LHCN-M2 (cell line): Measurements from ENCODE around the gene C4BPA. TPM values are rescaled to one million over a fixed set of nuclear protein-coding genes. Genes with fewer than 3 reads are reported as not detected.

Experiments
- DNase-seq: peaks from one replicate; pipeline ENCODE4 v3.0.0-alpha.2; 2012; ENCODE audit warnings: low read depth
- total RNA-seq: library from RNA; depleted of rRNA; stranded (reverse); fragments of >200 nt; gene quantifications from 2 replicates; pipeline ENCODE4 v1.2.3, GENCODE V29; 2014

Gene C4BPA
- total RNA-seq, 1 experiment from 2014 or later: not detected

- DNase-seq: no peak
These were observed 27.0 kb upstream of the C4BPA start for GRCh38 chr1:207077012-207077411.

DNA sequence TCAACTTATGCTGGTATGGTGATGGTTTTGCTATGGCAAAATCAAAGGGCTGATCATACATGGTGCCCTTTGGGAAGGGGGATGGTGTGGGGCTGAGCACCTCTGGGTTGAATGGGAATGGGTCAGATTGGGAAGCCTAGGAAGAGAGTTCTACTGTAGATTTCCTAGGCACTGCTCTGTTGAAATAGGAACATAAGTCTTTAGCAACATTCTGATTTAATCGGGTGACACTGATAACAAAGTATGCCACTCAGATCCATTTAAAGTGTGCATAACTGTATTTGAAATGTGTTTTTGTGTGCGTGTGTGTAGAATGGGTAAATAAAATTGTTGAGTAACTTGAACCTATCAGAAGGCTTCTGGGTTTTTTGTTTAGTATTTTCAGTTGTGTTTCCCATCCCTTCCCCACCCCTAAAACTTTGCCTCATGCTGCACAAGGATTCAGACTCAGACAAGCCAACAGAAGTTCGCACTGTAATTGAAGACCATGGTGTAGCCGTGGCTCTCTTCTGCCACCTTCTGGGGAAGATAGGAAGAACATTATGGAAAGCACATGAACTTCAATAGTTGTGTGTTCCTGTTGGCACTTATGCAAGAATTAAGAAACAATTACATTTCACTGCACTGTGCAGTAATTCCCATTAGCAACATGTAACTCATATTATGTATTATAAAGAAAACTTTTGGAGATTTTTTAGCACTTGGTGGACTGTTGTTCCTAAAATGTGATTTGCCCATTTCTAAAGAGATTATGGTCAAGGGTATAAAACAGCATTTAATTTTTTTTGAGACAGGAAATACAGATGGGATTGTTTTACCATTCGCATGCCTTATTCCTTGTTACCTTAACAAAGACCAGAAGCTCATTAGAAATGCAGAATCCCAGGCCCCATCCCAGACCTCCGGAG, 26.3 kb upstream of the C4BPA start:
- DNase-seq: peak; percentile 73

GRCh38 chr1:207078578-207079132, 25.4 kb upstream of the C4BPA start:
- no peak for DNase-seq

DNA sequence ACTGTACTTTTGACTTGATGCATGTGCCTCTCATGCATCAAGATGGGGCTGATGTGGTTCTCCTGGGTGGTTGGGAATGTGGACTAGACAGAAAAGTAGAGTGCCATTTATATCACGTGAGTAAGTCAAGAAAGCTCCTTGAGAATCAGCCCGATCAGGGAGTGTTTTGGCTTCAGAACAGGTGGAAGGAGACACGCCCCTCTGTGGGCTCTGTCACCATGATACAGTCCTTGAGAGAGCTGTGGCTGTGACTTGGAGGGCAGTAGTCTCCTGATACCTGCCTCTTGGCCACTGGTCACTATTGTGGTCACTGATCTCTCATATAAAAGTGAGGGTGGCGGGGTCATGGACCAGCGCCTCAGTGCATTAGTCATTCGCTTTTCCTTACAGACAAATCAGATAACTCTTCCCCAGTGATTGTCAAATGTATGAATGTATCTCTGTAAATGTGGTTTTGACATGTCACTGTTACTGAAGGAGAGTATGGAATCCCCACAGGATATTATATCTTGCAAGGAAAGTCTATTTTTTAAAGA, 24.3 kb upstream of the C4BPA start:
- DNase-seq: no peak

DNA sequence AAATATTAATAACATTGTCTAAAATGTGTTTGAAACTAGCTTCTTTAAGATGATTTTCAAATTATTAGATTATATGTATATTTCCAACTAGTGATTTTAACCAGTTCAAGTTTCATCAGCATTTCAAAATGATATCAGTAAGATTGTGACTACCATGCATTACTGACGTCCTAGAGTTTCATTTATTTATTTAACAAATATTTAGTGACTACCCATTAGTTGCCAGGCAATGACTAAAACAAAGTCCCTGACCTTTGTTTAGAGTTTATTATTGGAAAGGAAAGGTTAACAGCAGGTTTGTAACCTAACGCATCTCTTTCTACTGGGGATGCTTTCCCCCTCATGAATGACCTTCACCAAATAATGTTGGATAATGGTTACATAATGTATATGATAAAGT, 22.9 kb upstream of the C4BPA start:
- DNase-seq: no peak

DNA sequence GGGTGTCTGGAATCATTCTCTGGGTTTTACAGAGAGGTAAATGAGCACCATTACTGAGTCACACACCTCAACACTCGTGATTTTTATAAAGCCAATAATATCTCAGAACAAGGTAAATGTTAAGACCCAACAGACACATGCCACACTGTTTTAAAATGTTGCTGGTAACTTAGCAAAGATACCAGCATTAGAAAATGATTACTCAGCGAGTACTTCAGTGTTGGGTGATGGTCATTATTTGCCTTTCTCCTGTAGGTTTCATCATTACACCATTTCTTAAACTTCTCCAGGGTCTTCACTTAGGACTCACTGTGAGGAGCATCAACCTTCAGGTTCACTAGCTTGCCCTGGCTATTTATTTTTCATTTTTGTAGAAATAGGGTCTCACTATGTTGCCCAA, 22.2 kb upstream of the C4BPA start:
- no peak for DNase-seq

GRCh38 chr1:207084232-207084631, 19.8 kb upstream of the C4BPA start:
- no peak for DNase-seq

DNA sequence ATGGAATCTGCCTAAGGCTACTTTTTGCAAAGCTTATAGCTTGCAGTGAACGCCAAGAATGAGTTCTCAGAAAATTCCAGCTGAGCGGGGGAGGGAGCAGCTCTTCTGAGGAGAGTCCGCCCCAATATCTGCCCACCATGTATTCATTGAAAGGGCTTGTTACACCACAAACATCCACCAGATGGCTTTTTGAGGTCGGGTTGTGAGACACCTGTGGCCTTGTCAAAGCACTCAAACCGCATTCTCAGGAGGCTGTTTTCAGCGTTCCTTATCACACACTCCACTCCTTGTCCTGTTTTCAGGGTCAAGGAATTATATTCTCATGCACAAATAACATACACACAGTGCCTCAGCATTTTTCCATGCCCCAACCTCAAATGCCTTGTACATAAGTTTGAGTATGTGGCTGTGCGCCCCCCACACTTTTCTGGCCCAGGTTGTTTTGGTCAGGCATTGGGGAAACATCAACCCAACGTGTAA, 19.3 kb upstream of the C4BPA start:
- peak; percentile 53 for DNase-seq

- DNase-seq: no peak
These were observed 18.1 kb upstream of the C4BPA start for GRCh38 chr1:207085887-207086286.

DNA sequence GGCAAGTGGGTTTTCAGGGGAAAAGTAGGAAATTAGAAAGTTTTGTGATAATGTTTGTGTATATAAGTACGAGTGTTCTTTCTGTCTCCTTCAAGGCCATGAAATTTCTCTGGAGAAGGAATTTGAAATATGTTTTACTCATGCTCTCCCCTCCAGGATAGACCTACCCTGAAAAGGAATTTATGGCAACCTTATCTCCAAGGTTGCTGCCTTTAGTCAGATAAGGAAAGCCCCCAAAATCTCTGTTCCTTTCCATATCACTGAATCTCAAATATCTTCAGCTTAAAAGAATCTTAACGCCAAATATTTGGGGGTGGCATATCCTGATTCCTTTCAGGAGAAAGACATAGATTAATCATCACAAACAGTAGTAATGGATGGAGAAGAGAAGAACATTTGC, 15.9 kb upstream of the C4BPA start:
- no peak for DNase-seq

- no peak for DNase-seq
These were observed 15.1 kb upstream of the C4BPA start, which contains the start of gene C4BPB for GRCh38 chr1:207088701-207089626. Gene C4BPB (plus strand): TSS chr1:207088860. CDS start chr1:207089532, 672 bp downstream.

- no peak for DNase-seq
These were observed 14.2 kb upstream of the C4BPA start for GRCh38 chr1:207089627-207090355.

GRCh38 chr1:207091200-207091908, 12.7 kb upstream of the C4BPA start:
- DNase-seq: no peak

GRCh38 chr1:207093944-207094343, 10.1 kb upstream of the C4BPA start:
- DNase-seq: no peak

DNA sequence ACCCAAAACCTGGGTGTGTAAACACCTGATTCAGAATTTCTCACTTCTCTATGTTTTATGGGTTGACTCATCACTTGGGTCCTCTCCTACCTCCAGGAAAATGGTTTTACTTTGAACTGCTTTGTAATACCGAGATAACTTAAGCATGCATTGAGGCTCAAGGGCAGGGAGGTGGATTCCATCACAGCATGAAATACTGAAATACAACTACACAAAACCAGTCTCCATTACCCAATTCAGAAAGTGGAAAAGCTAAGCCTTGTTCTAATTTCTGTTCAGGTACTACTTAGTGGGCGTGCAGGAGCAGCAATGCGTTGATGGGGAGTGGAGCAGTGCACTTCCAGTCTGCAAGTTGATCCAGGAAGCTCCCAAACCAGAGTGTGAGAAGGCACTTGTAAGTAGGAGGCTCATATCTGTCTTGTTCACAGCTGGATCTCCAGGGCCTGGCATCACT, 6.1 kb upstream of the C4BPA start:
- no peak for DNase-seq

GRCh38 chr1:207101720-207102119, 2.3 kb upstream of the C4BPA start:
- no peak for DNase-seq

DNA sequence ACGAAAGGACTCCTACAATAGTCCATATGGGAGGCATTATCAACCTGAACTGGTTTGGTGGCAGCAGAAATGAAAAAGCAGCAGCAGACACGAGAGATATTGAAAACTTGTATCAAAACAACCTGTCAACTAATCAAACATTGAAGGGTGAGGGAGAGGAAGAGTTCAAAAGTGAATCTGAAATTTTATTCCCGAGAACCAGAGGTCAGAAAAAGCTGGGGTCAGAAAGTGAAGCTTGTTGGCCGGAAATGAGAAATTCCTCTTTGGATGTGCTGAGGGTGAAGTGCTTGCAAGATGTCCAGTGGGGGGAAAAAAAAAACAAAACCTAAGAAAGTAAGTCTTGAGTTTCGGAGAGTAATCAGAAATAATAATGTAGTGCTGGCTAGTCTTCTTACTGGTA, 1.9 kb upstream of the C4BPA start:
- DNase-seq: no peak

- no peak for DNase-seq
These were observed 1.4 kb upstream of the C4BPA start for GRCh38 chr1:207102659-207103058.

DNA sequence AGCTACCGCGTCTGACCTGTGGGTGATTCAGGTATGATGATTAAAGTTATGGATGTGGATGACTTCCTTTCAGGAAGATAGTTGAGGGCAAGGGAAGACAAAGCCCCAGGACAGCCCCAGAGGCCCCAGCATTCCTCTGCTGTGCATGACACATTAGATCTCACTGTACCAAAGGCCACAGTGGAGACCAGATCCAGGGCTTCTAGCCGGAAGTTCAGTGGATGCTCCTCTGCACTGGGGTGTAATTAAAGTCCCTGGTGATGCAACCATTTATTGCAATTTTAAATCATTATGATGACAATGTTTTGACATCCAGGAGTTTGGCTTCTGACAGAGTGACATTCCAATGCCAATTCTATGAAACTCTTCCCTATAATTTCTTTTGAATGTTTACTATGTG, 5.0 kb downstream of the C4BPA start:
- no peak for DNase-seq

GRCh38 chr1:207112616-207113296, 8.7 kb downstream of the C4BPA start:
- DNase-seq: no peak
